Measurements from ENCODE around the gene C11orf24. TPM values are rescaled to one million over a fixed set of nuclear protein-coding genes. Genes with fewer than 3 reads are reported as not detected.

The C11orf24 gene
- total RNA-seq, 4 donors from 2014 or later = 15.1 to 48.7 (median 26.0) TPM

- H3K27ac ChIP-seq = peak overlapping the region; percentile 89 to 92 (median 90)
- H3K36me3 ChIP-seq = no peaks in the 10 kb centered on the region
- no peak for TF ChIP-seq POLR2AphosphoS5 (IDR thresholded peaks at IDR 0.05)
- TF ChIP-seq EP300 (IDR thresholded peaks at IDR 0.05) = no peak
- no peak for TF ChIP-seq POLR2A (IDR thresholded peaks at IDR 0.05)
- TF ChIP-seq, protein P1, sequence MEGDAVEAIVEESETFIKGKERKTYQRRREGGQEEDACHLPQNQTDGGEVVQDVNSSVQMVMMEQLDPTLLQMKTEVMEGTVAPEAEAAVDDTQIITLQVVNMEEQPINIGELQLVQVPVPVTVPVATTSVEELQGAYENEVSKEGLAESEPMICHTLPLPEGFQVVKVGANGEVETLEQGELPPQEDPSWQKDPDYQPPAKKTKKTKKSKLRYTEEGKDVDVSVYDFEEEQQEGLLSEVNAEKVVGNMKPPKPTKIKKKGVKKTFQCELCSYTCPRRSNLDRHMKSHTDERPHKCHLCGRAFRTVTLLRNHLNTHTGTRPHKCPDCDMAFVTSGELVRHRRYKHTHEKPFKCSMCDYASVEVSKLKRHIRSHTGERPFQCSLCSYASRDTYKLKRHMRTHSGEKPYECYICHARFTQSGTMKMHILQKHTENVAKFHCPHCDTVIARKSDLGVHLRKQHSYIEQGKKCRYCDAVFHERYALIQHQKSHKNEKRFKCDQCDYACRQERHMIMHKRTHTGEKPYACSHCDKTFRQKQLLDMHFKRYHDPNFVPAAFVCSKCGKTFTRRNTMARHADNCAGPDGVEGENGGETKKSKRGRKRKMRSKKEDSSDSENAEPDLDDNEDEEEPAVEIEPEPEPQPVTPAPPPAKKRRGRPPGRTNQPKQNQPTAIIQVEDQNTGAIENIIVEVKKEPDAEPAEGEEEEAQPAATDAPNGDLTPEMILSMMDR (IDR thresholded peaks at IDR 0.05) = no peak
- H3K4me1 ChIP-seq = peaks cover 0 to 59% (median 25%) of the 10 kb centered on the region in 3 donors
- peak overlapping the region; percentile 67 to 87 for H3K4me3 ChIP-seq
- ATAC-seq = no peak
- WGBS, 2 donors (ENCODE audit: low coverage in 1 of 2) = 3 to 4% methylated on average over 7 to 9 of the region's 19 CpGs
- H3K9me3 ChIP-seq = no peaks in the 10 kb centered on the region
- H3K27me3 ChIP-seq = no peaks in the 10 kb centered on the region
These were observed 41.9 kb upstream of the C11orf24 start for GRCh38 chr11:68313574-68314202.

DNA sequence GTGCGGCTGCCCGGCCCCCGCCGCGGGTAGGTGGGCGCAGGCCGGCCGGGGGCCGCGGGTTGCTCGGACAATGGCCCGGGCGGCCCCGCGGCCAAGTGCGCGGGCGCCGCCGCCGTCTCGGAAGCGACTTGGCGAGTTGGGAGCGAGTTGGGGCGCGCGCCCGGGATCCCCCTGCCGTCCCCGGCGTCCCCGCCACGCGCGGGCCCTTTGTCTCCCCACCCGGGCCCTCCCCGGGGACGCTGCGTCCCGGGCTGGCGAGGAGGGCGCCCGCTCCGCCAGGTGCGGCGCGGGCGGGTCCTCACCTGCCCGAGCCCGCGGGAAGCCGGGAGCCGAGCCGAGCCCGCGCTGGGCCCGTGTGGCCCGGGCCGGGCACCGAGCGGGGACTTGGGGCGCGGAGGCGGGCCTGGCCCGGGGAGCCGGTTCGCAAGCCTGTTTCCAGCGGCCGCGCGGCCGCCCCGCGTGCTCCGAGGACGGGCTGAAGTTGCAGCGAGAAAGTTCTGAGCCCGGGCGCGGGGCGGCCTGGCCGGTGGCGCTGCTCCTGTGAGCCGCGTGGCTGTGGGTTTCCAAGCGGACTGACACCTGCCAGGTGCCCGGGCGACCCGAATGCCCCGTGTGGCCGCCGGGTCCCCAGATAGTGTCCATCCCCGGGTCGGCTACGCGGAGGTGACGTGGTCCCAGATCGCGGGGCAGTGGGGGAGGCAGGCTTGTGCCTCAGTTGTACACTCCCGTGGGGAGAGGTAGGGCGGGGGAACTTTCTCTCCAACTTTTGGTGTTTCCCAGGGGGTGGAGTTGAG, 41.2 kb upstream of the C11orf24 start:
- Histone ChIP-seq H3K36me3 (no peaks in the 10 kb centered on the region), H3K4me3 (peak overlapping the region; percentile 67 to 87), H3K27me3 (no peaks in the 10 kb centered on the region), H3K9me3 (no peaks in the 10 kb centered on the region), H3K4me1 (peaks cover 0 to 55% (median 25%) of the 10 kb centered on the region in 3 donors), H3K27ac (peak overlapping the region; percentile 89 to 92 (median 90))
- peak; percentile 13 for ATAC-seq
- TF ChIP-seq EP300 (IDR thresholded peaks at IDR 0.05) = no peak
- WGBS, 2 donors (ENCODE audit: low coverage in 1 of 2) = 0% methylated on average over 9 of the region's 102 CpGs; no CpG with 5 or more reads in 1 of the 2 donors

- Histone ChIP-seq H3K27ac (peak within 1 kb of the TSS; percentile 89 to 92 (median 90)), H3K9me3 (no peaks in the 10 kb centered on the region), H3K36me3 (no peaks in the 10 kb centered on the region), H3K4me1 (peaks cover 0 to 47% (median 21%) of the 10 kb centered on the region in 3 donors), H3K4me3 (peak within 1 kb of the TSS; percentile 67 to 87), H3K27me3 (no peaks in the 10 kb centered on the region)
- TF ChIP-seq POLR2A (IDR thresholded peaks at IDR 0.05) = peak in 1 of 2 donors; percentile 46
- TF ChIP-seq, protein P1 (IDR thresholded peaks at IDR 0.05) = no peak
- 33 to 38% methylated on average over 1 to 6 of the region's 85 CpGs for WGBS, 2 donors (ENCODE audit: low coverage in 1 of 2)
- peak; percentile 54 for ATAC-seq
These were observed 40.5 kb upstream of the C11orf24 start, which contains the start of gene LRP5 for GRCh38 chr11:68312117-68312779. LRP5 (plus strand) TSS chr11:68312591; CDS start chr11:68312715, 124 bp downstream.

DNA sequence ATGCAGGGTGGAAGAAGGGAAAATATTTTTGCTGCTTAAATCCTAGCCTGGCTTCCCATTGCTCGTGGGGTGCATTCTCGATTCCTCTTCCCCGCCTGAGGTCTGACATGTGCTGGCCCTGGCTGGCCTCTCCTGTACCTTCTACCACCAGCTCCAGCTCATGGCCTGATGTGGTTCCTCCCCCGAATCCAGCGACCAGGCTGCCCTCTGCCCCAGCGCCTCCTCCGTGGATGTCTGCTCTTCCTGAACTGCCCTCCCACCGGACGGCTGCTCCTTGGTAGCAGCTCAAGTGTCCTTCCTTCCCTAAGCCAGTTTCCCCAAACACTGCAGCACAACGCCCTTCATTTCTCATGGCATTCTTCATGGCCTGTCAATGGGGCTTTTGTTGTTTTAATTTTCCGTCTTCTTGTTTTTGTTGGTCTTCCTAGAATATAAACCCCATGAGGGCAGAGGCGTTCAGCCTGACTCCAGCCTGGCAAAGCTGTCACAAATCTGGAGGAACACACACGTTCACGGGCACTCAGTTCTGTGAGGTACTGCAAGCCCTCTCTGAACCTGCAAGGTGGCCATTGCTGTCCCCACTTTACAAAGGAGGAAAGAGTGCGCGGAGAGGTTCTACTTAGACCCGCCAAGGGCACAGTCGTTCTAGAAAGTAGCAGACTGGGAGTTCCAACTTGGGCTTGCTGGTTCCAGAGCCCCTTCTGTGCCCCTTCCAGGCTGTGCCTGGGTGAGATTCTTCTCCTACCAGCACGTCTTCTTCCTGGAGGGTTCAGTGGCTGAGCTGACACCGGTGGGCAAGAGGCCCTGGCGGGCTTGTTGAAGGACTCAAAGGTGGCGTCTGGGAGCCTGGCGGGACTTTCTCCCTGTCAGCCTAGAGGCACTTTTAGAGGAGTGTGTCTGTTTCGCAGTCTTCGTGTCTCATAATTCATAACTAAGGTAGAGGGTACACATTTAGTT, 39.7 kb upstream of the C11orf24 start:
- peak overlapping the region in 1 of 2 donors; percentile 87 for H3K4me3 ChIP-seq
- ATAC-seq = no peak
- H3K4me1 ChIP-seq = peaks cover 0 to 39% (median 17%) of the 10 kb centered on the region in 3 donors
- H3K27ac ChIP-seq = peak overlapping the region; percentile 79 to 91 (median 90)
- H3K36me3 ChIP-seq = no peaks in the 10 kb centered on the region
- TF ChIP-seq POLR2A (IDR thresholded peaks at IDR 0.05) (no peak), POLR2AphosphoS5 (IDR thresholded peaks at IDR 0.05) (no peak), EP300 (IDR thresholded peaks at IDR 0.05) (no peak)
- TF ChIP-seq, protein P1 (IDR thresholded peaks at IDR 0.05) = no peak
- H3K9me3 ChIP-seq = no peaks in the 10 kb centered on the region
- no peaks in the 10 kb centered on the region for H3K27me3 ChIP-seq
- WGBS, 2 donors (ENCODE audit: low coverage in 1 of 2) = 65 to 79% methylated on average over 11 to 16 of the region's 25 CpGs
